Ovary (tissue), 9 donors: ENCODE results near the gene WASHC4. TPM values are rescaled to one million over a fixed set of nuclear protein-coding genes. Genes with fewer than 3 reads are reported as not detected.

Experiments
- DNase-seq, 5 donors: peaks; one replicate each; pipeline ENCODE4 v3.0.0-alpha.2; 2019 to 2020
- H3K27ac ChIP-seq, 2 donors: fragments of 200-600 bp; one replicate each; pipeline versions ENCODE4 v1.5.1 to v1.8.0; 2019 to 2022
- H3K27me3 ChIP-seq: fragments of 200-600 bp; one replicate; pipeline ENCODE4 v1.8.0; 2022
- H3K36me3 ChIP-seq: fragments of 200-600 bp; sonication (generic); one replicate; pipeline ENCODE4 v1.5.1; 2019
- H3K4me1 ChIP-seq: one replicate; pipeline ENCODE4 v1.8.1; 2013; ENCODE audit warnings: mild to moderate bottlenecking, moderate library complexity; ENCODE audit not compliant: insufficient read depth
- H3K4me3 ChIP-seq: fragments of 200-600 bp; sonication (generic); one replicate; pipeline ENCODE4 v1.5.1; 2017
- H3K9me3 ChIP-seq, 2 donors: fragments of 200-600 bp in 1 of 2; sonication (generic) in 1 of 2; one replicate each; pipeline versions ENCODE4 v1.5.1 to v1.8.1; 2013 to 2019; ENCODE audit warnings: mild to moderate bottlenecking in 1 of 2, moderate library complexity in 1 of 2
- CTCF ChIP-seq, 3 donors: fragments of 450-650 bp in 2 of 3; fragments of 200-600 bp in 1 of 3; IDR thresholded peaks; one replicate each; pipeline versions ENCODE4 v1.5.1 to v1.8.0; 2016 to 2022; ENCODE audit warnings: antibody characterized with exemption in 3 of 3, mild to moderate bottlenecking in 1 of 3
- EP300 ChIP-seq: sonication (generic); formaldehyde crosslinking; IDR thresholded peaks from one replicate; pipeline ENCODE4 v1.6.1; 2017; ENCODE audit warnings: antibody characterized with exemption
- POLR2A ChIP-seq: fragments of 450-650 bp; IDR thresholded peaks from one replicate; pipeline ENCODE4 v1.6.1; 2017; ENCODE audit warnings: antibody characterized with exemption, mild to moderate bottlenecking, moderate library complexity
- WGBS, 3 donors: extraction: QIAGEN DNeasy Blood & Tissue Kit in 1 of 3; methylation state at CpG; one replicate each; pipeline versions ENCODE4 v1.1.5 to v1.1.7; 2013 to 2017; 5-methylcytosine and 5-hydroxymethylcytosine counted together
- intact Hi-C, 4 donors: fragments of 100-400 bp; cut with DNase I; formaldehyde crosslinking; loops; one replicate each; pipeline versions ENCODE4 v1.11.0 to v1.15.1; 2022 to 2023
- polyA plus RNA-seq, 2 donors: library from polyadenylated mRNA; stranded (reverse); fragments of 200-250 nt in 1 of 2; fragments of 350-450 nt in 1 of 2; fragmentation: Illumina TruSeq in 1 of 2; extraction: RNeasy Lipid Tissue Mini Kit (QIAGEN cat#74804) in 1 of 2; gene quantifications; one replicate each; pipeline ENCODE4 v1.2.3, GENCODE V29; 2013 to 2014
- total RNA-seq, 7 donors: library from RNA; depleted of rRNA in 2 of 7; stranded (reverse); fragments of >200 nt in 2 of 7; fragmentation: NEBNext Ultra II Directional in 3 of 7; extraction: Animal tissue kit (Norgen Biotek cat#: 25700) in 3 of 7; gene quantifications; one replicate each; pipeline versions ENCODE4 v1.1.0 to v1.2.4, GENCODE V29; 2016 to 2023
- donor health status: DM: no; HTN: no; CAD: no; lungs with moderate emphysema.
- donor health status: DM: no; HTN: no; CAD: no.
- donor health status: Bipolar disorder and iron deficiency.
- donor health status: DM: yes; HTN: yes; CAD: no.
- donor health status: DM: no; HTN: no; CAD: no.
- donor health status: DM: yes; HTN: yes; CAD: no.

WASHC4 gene
- total and polyA plus RNA-seq, 9 donors, result 16.0 to 55.8 (median 44.5) TPM

GRCh38 chr12:105109465-105110212 is 2.1 kb downstream of the WASHC4 start:
- Histone ChIP-seq H3K4me3 (peak overlapping the region; percentile 98), H3K27me3 (no peaks in the 10 kb centered on the region), H3K4me1 (no peaks in the 10 kb centered on the region), H3K9me3 (no peaks in the 10 kb centered on the region), H3K36me3 (no peaks in the 10 kb centered on the region), H3K27ac (no peak overlapping the region)
- no peak for TF ChIP-seq CTCF (IDR thresholded peaks at IDR 0.05)
- DNase-seq, result no peak
- WGBS, 3 donors, result 60 to 63% (median 60%) methylated on average over 13 of the region's 13 CpGs
- intact Hi-C loops, result no loop called here

DNA sequence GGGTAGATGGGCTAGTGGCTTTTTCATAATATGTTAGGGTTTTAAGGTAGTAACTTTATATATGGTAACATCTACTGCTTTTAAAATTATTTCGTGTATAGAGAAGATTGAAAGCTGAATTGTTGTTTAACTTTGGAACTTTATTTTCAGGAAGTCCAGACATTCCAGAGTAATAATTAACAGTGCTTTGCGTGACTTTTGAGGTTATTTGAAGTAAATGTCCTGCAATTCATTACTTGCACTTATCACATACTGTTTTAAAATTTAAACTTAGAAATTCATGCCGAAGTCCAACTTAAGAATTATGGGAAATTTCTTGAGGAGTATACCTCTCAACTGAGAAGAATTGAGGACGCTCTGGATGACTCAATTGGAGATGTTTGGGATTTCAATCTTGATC is 3.3 kb downstream of the WASHC4 start:
- H3K9me3 ChIP-seq, result no peaks in the 10 kb centered on the region
- no peak overlapping the region for H3K27ac ChIP-seq
- DNase-seq, result no peak
- H3K36me3 ChIP-seq, result no peaks in the 10 kb centered on the region
- no peak overlapping the region for H3K4me3 ChIP-seq
- no peaks in the 10 kb centered on the region for H3K4me1 ChIP-seq
- intact Hi-C loops, result no loop called here
- 53 to 66% (median 58%) methylated on average over 4 of the region's 4 CpGs for whole genome bisulfite sequencing, 3 donors
- no peak for TF ChIP-seq POLR2A
- TF ChIP-seq EP300, result no peak
- TF ChIP-seq CTCF (IDR thresholded peaks at IDR 0.05), result no peak
- H3K27me3 ChIP-seq, result no peaks in the 10 kb centered on the region

DNA sequence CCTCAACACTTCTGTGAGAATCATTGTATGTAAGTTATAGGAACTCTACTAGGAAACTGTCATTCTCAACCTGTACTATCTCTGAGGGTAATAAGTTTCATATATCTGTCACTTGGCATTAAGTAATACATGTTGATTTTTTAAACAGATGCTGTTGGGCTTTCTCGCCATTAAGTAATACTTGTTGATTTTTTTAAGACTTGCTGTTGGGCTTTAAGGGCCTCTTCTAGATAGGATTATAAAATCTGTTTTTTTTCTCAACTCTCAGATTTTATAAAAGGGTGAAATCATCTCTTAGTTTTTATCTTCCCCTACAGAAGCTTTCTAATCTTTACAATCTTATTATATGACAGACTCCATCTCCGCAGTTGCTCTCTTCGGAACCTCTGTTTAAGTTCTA is 5.6 kb downstream of the WASHC4 start:
- H3K4me1 ChIP-seq, result no peaks in the 10 kb centered on the region
- intact Hi-C loops, result no loop called here
- no peak for TF ChIP-seq CTCF (IDR thresholded peaks at IDR 0.05)
- TF ChIP-seq POLR2A, result no peak
- no peak for TF ChIP-seq EP300
- no peak overlapping the region for H3K27ac ChIP-seq
- H3K4me3 ChIP-seq, result no peak overlapping the region
- H3K9me3 ChIP-seq, result no peaks in the 10 kb centered on the region
- no peaks in the 10 kb centered on the region for H3K27me3 ChIP-seq
- no peaks in the 10 kb centered on the region for H3K36me3 ChIP-seq
- WGBS, 3 donors, result 47 to 68% (median 64%) methylated on average over 3 of the region's 3 CpGs
- no peak for DNase-seq

DNA sequence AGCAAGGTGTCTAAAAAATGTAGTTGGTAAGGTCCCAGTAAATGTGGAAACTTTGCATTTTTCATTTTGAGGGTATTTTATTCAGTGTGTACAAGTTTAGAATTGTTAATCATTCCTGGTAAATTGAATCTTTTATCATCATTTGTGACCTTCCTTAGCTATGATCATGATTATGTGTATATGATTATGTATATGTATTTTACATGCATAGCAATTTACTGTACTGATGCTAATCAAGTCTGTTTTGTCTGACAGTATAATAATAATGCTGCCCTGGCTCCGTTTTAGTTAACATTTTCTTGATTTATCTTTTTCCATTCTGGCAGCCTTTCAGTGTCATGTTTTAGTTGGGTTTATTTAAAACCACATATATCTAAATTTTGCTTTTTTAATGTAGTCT is 9.4 kb downstream of the WASHC4 start:
- Histone ChIP-seq H3K4me1 (no peaks in the 10 kb centered on the region), H3K4me3 (no peak overlapping the region), H3K27me3 (no peaks in the 10 kb centered on the region), H3K27ac (no peak overlapping the region), H3K36me3 (no peaks in the 10 kb centered on the region), H3K9me3 (no peaks in the 10 kb centered on the region)
- 63 to 81% (median 63%) methylated on average over 1 of the region's 1 CpG for WGBS, 3 donors
- TF ChIP-seq CTCF (IDR thresholded peaks at IDR 0.05) (no peak), EP300 (no peak), POLR2A (no peak)
- intact Hi-C loops, result no loop called here
- DNase-seq, result no peak
